Ovary (tissue), 9 donors: ENCODE data around the gene IRX4. TPM values are rescaled to one million over a fixed set of nuclear protein-coding genes. Genes with fewer than 3 reads are reported as not detected.

Experiments
- DNase-seq, 5 donors: peaks; one replicate each; pipeline ENCODE4 v3.0.0-alpha.2; 2019 to 2020
- H3K27ac ChIP-seq, 2 donors: fragments of 200-600 bp; one replicate each; pipeline versions ENCODE4 v1.5.1 to v1.8.0; 2019 to 2022
- H3K27me3 ChIP-seq: fragments of 200-600 bp; one replicate; pipeline ENCODE4 v1.8.0; 2022
- H3K36me3 ChIP-seq: fragments of 200-600 bp; sonication (generic); one replicate; pipeline ENCODE4 v1.5.1; 2019
- H3K4me1 ChIP-seq: one replicate; pipeline ENCODE4 v1.8.1; 2013; ENCODE audit warnings: mild to moderate bottlenecking, moderate library complexity; ENCODE audit not compliant: insufficient read depth
- H3K4me3 ChIP-seq: fragments of 200-600 bp; sonication (generic); one replicate; pipeline ENCODE4 v1.5.1; 2017
- H3K9me3 ChIP-seq, 2 donors: fragments of 200-600 bp in 1 of 2; sonication (generic) in 1 of 2; one replicate each; pipeline versions ENCODE4 v1.5.1 to v1.8.1; 2013 to 2019; ENCODE audit warnings: mild to moderate bottlenecking in 1 of 2, moderate library complexity in 1 of 2
- CTCF ChIP-seq, 3 donors: fragments of 450-650 bp in 2 of 3; fragments of 200-600 bp in 1 of 3; IDR thresholded peaks; one replicate each; pipeline versions ENCODE4 v1.5.1 to v1.8.0; 2016 to 2022; ENCODE audit warnings: antibody characterized with exemption in 3 of 3, mild to moderate bottlenecking in 1 of 3
- EP300 ChIP-seq: sonication (generic); formaldehyde crosslinking; IDR thresholded peaks from one replicate; pipeline ENCODE4 v1.6.1; 2017; ENCODE audit warnings: antibody characterized with exemption
- POLR2A ChIP-seq: fragments of 450-650 bp; IDR thresholded peaks from one replicate; pipeline ENCODE4 v1.6.1; 2017; ENCODE audit warnings: antibody characterized with exemption, mild to moderate bottlenecking, moderate library complexity
- WGBS, 3 donors: extraction: QIAGEN DNeasy Blood & Tissue Kit in 1 of 3; methylation state at CpG; one replicate each; pipeline versions ENCODE4 v1.1.5 to v1.1.7; 2013 to 2017; 5-methylcytosine and 5-hydroxymethylcytosine counted together
- intact Hi-C, 4 donors: fragments of 100-400 bp; cut with DNase I; formaldehyde crosslinking; loops; one replicate each; pipeline versions ENCODE4 v1.11.0 to v1.15.1; 2022 to 2023
- polyA plus RNA-seq, 2 donors: library from polyadenylated mRNA; stranded (reverse); fragments of 200-250 nt in 1 of 2; fragments of 350-450 nt in 1 of 2; fragmentation: Illumina TruSeq in 1 of 2; extraction: RNeasy Lipid Tissue Mini Kit (QIAGEN cat#74804) in 1 of 2; gene quantifications; one replicate each; pipeline ENCODE4 v1.2.3, GENCODE V29; 2013 to 2014
- total RNA-seq, 7 donors: library from RNA; depleted of rRNA in 2 of 7; stranded (reverse); fragments of >200 nt in 2 of 7; fragmentation: NEBNext Ultra II Directional in 3 of 7; extraction: Animal tissue kit (Norgen Biotek cat#: 25700) in 3 of 7; gene quantifications; one replicate each; pipeline versions ENCODE4 v1.1.0 to v1.2.4, GENCODE V29; 2016 to 2023
- donor health status: DM: no; HTN: no; CAD: no; lungs with moderate emphysema.
- donor health status: DM: no; HTN: no; CAD: no.
- donor health status: Bipolar disorder and iron deficiency.
- donor health status: DM: yes; HTN: yes; CAD: no.
- donor health status: DM: no; HTN: no; CAD: no.
- donor health status: DM: yes; HTN: yes; CAD: no.

IRX4 gene
- total and polyA plus RNA-seq, 9 donors = 0.23 TPM; not detected in 8

- Histone ChIP-seq H3K36me3 (no peaks in the 10 kb centered on the region), H3K27ac (no peak overlapping the region), H3K4me3 (no peak overlapping the region), H3K9me3 (no peaks in the 10 kb centered on the region), H3K27me3 (no peaks in the 10 kb centered on the region), H3K4me1 (no peaks in the 10 kb centered on the region)
- 14 to 45% (median 21%) methylated on average over 20 of the region's 20 CpGs for WGBS, 3 donors
- TF ChIP-seq EP300 (no peak), POLR2A (no peak), CTCF (IDR thresholded peaks at IDR 0.05) (no peak)
- DNase-seq = no peak
- intact Hi-C loops = no loop called here
Observed at GRCh38 chr5:1867815-1868143, 14.9 kb downstream of the IRX4 start.

DNA sequence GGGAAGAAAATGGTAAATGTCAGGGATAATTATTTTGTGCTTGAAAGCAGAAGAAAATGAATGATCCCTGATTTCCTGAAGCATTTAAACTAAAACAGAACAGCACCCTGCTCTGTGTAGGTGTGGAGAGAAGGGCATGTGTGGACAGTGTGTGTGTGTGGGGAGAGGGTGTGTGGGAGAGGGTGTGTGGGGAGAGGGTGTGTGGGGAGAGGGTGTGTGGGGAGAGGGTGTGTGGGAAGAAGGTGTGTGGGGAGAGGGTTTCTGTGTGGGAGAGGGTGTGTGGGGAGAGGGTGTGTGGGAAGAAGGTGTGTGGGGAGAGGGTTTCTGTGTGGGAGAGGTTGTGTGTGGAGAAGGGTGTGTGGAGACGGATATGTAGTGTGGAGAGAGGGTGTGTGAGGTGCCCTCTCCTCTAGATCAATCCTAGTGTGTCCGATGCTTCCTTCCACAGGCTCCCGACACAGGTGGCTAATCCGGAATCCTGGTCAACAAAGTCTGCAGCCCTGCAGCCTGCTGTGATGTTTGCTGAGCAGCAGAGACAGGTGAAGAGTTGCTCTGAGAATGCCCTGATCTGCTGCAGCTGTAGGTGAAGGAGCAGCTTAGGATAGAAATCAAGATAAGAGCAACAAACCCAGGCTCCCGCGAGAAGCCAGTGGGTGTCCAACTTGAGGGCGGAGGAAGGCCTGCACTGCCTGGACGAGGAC, 15.5 kb downstream of the IRX4 start:
- Histone ChIP-seq H3K27me3 (no peaks in the 10 kb centered on the region), H3K36me3 (no peaks in the 10 kb centered on the region), H3K4me1 (no peaks in the 10 kb centered on the region), H3K27ac (no peak overlapping the region), H3K9me3 (no peaks in the 10 kb centered on the region), H3K4me3 (no peak overlapping the region)
- whole genome bisulfite sequencing, 3 donors = 8 to 15% (median 11%) methylated on average over 8 of the region's 8 CpGs
- no peak for TF ChIP-seq POLR2A
- no peak for TF ChIP-seq CTCF (IDR thresholded peaks at IDR 0.05)
- no peak for TF ChIP-seq EP300
- DNase-seq = no peak
- intact Hi-C loops = no loop called here

- 72 to 79% (median 76%) methylated on average over 14 of the region's 14 CpGs for WGBS, 3 donors
- H3K27me3 ChIP-seq = no peaks in the 10 kb centered on the region
- H3K27ac ChIP-seq = no peak overlapping the region
- DNase-seq = no peak
- no peak overlapping the region for H3K4me3 ChIP-seq
- H3K4me1 ChIP-seq = no peaks in the 10 kb centered on the region
- H3K36me3 ChIP-seq = no peaks in the 10 kb centered on the region
- no peaks in the 10 kb centered on the region for H3K9me3 ChIP-seq
- TF ChIP-seq CTCF (IDR thresholded peaks at IDR 0.05) (no peak), EP300 (no peak), POLR2A (no peak)
- intact Hi-C loops = no loop called here
Observed at GRCh38 chr5:1865948-1866347, 16.8 kb downstream of the IRX4 start.

- Histone ChIP-seq H3K36me3 (no peaks in the 10 kb centered on the region), H3K4me3 (no peak overlapping the region), H3K27ac (no peak overlapping the region), H3K4me1 (no peaks in the 10 kb centered on the region), H3K9me3 (no peaks in the 10 kb centered on the region), H3K27me3 (no peaks in the 10 kb centered on the region)
- intact Hi-C loops = no loop called here
- no peak for DNase-seq
- WGBS, 3 donors = 61 to 67% (median 65%) methylated on average over 14 of the region's 14 CpGs
- TF ChIP-seq EP300 = no peak
- TF ChIP-seq CTCF (IDR thresholded peaks at IDR 0.05) = no peak
- no peak for TF ChIP-seq POLR2A
Observed at GRCh38 chr5:1865486-1865885, 17.2 kb downstream of the IRX4 start.
